ENCODE measurements around the gene TICAM2. TPM values are rescaled to one million over a fixed set of nuclear protein-coding genes. Genes with fewer than 3 reads are reported as not detected.

Gene TICAM2
- total and polyA plus RNA-seq, 10 donors: 2.9 to 9.2 (median 5.3) TPM

- Histone ChIP-seq H3K4me1 (peaks cover 28 to 60% (median 44%) of the 10 kb centered on the region in 6 donors), H3K36me3 (peaks cover 2 to 33% (median 19%) of the 10 kb centered on the region in 6 donors), H3K27ac (peak overlapping the region in 5 of 8 donors; percentile 8 to 96 (median 93)), H3K4me3 (peak overlapping the region in 4 of 8 donors; percentile 4 to 86 (median 68)), H3K27me3 (replicated peaks in 1 of 7) (no peaks in the 10 kb centered on the region), H3K9me3 (no peaks in the 10 kb centered on the region)
- intact Hi-C loops (cut with DNase I; ENCODE audit: low total_unique reads): no loop called here
- DNase-seq: no peak
- TF ChIP-seq POLR2AphosphoS5 (IDR thresholded peaks at IDR 0.05) (no peak), CTCF (IDR thresholded peaks at IDR 0.05 in 8 of 11, conservative IDR thresholded peaks at IDR 0.05 in 3 of 11) (no peak), POLR2A (IDR thresholded peaks at IDR 0.05) (no peak)
- WGBS, 5 donors: 67 to 82% (median 77%) methylated on average over 5 of the region's 5 CpGs
These were observed 21.4 kb upstream of the TICAM2 start for GRCh38 chr5:115623658-115624057.

GRCh38 chr5:115621365-115621900 is 19.2 kb upstream of the TICAM2 start:
- H3K27ac ChIP-seq: no peak overlapping the region
- TF ChIP-seq POLR2A (IDR thresholded peaks at IDR 0.05) (no peak), CTCF (IDR thresholded peaks at IDR 0.05 in 8 of 11, conservative IDR thresholded peaks at IDR 0.05 in 3 of 11) (no peak), POLR2AphosphoS5 (IDR thresholded peaks at IDR 0.05) (no peak)
- H3K4me1 ChIP-seq: peaks cover 28 to 50% (median 38%) of the 10 kb centered on the region in 6 donors
- WGBS, 5 donors: 80 to 92% (median 89%) methylated on average over 4 of the region's 4 CpGs
- peaks cover 2 to 55% (median 27%) of the 10 kb centered on the region in 6 donors for H3K36me3 ChIP-seq
- H3K27me3 ChIP-seq (replicated peaks in 1 of 7): no peaks in the 10 kb centered on the region
- H3K9me3 ChIP-seq: no peaks in the 10 kb centered on the region
- intact Hi-C loops (cut with DNase I; ENCODE audit: low total_unique reads): no loop called here
- H3K4me3 ChIP-seq: no peak overlapping the region
- no peak for DNase-seq

GRCh38 chr5:115616892-115617291 is 14.6 kb upstream of the TICAM2 start:
- Histone ChIP-seq H3K27me3 (replicated peaks in 1 of 7) (no peaks in the 10 kb centered on the region), H3K36me3 (peaks cover 5 to 86% (median 42%) of the 10 kb centered on the region in 6 donors), H3K4me1 (peaks cover 0 to 13% (median 4%) of the 10 kb centered on the region in 6 donors), H3K4me3 (no peak overlapping the region), H3K9me3 (no peaks in the 10 kb centered on the region), H3K27ac (no peak overlapping the region)
- DNase-seq: no peak
- TF ChIP-seq POLR2AphosphoS5 (IDR thresholded peaks at IDR 0.05) (no peak), CTCF (IDR thresholded peaks at IDR 0.05 in 8 of 11, conservative IDR thresholded peaks at IDR 0.05 in 3 of 11) (no peak), POLR2A (IDR thresholded peaks at IDR 0.05) (no peak)
- 2 to 91% (median 50%) methylated on average over 1 of the region's 1 CpG for WGBS, 5 donors
- intact Hi-C loops (cut with DNase I; ENCODE audit: low total_unique reads): no loop called here

DNA sequence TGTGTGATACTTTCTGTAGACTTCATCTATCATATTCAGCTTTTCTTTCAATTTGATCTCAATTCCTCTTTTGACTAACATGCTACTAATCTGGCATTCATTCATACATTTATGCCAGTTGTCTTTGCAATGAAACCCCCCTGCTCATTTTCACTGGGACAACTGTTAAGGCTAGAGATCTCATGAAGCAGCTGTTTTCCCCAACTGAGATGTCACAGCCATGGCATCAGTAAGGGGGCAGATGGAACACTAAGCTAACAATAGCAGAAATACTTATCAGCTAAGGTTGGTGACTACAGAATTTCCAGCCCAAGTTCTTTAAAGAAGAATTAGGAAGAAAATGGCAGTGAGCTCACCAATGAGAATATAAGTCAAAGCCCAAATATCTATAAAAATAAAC is 14.2 kb upstream of the TICAM2 start:
- Histone ChIP-seq H3K27me3 (replicated peaks in 1 of 7) (no peaks in the 10 kb centered on the region), H3K36me3 (peaks cover 5 to 90% (median 40%) of the 10 kb centered on the region in 6 donors), H3K27ac (no peak overlapping the region), H3K9me3 (no peaks in the 10 kb centered on the region), H3K4me3 (no peak overlapping the region), H3K4me1 (peaks cover 0 to 8% (median 2%) of the 10 kb centered on the region in 6 donors)
- no peak for DNase-seq
- intact Hi-C loops (cut with DNase I; ENCODE audit: low total_unique reads): no loop called here
- TF ChIP-seq POLR2A (IDR thresholded peaks at IDR 0.05): no peak
- no peak for TF ChIP-seq CTCF (IDR thresholded peaks at IDR 0.05 in 8 of 11, conservative IDR thresholded peaks at IDR 0.05 in 3 of 11)
- TF ChIP-seq POLR2AphosphoS5 (IDR thresholded peaks at IDR 0.05): no peak

Measured in spleen (tissue), 11 donors.